ENCODE measurements around the gene RNGTT.
"Not testable (repeated sequence)": the region's sequence is repeated elsewhere in the genome, so short reads cannot be mapped to it uniquely, and the experiment has no call there.

The RNGTT gene

GRCh38 chr6:88785478-88785877 is 177.9 kb downstream of the RNGTT start:
- peak; percentile 17 for DNase-seq

- DNase-seq, result peak; percentile 72
These were observed 182.6 kb downstream of the RNGTT start for GRCh38 chr6:88780714-88781389.

- no peak for DNase-seq
These were observed 187.4 kb downstream of the RNGTT start for GRCh38 chr6:88775866-88776571.

GRCh38 chr6:88768114-88768513 is 195.3 kb downstream of the RNGTT start:
- DNase-seq, result not testable (repeated sequence)

- no peak for DNase-seq
These were observed 199.3 kb downstream of the RNGTT start for GRCh38 chr6:88764081-88764480.

GRCh38 chr6:88763160-88763559 is 200.3 kb downstream of the RNGTT start:
- DNase-seq, result no peak

- DNase-seq, result no peak
These were observed 202.0 kb downstream of the RNGTT start for GRCh38 chr6:88761237-88762031.

GRCh38 chr6:88760091-88760490 is 203.3 kb downstream of the RNGTT start:
- DNase-seq, result no peak

- DNase-seq, result no peak
These were observed 212.5 kb downstream of the RNGTT start for GRCh38 chr6:88750936-88751335.

- peak; percentile 5 for DNase-seq
These were observed 213.6 kb downstream of the RNGTT start for GRCh38 chr6:88749849-88750248.

- DNase-seq, result no peak
These were observed 215.3 kb downstream of the RNGTT start for GRCh38 chr6:88748141-88748540.

- DNase-seq, result no peak
These were observed 221.5 kb downstream of the RNGTT start for GRCh38 chr6:88741939-88742338.

GRCh38 chr6:88741071-88741470 is 222.3 kb downstream of the RNGTT start:
- DNase-seq, result no peak

GRCh38 chr6:88734544-88734943 is 228.9 kb downstream of the RNGTT start:
- DNase-seq, result no peak

- no peak for DNase-seq
These were observed 232.8 kb downstream of the RNGTT start for GRCh38 chr6:88730611-88731011.

- DNase-seq, result no peak
These were observed 234.7 kb downstream of the RNGTT start for GRCh38 chr6:88728756-88729155.

GRCh38 chr6:88726409-88726808 is 237.0 kb downstream of the RNGTT start:
- not testable (repeated sequence) for DNase-seq

- no peak for DNase-seq
These were observed 238.1 kb downstream of the RNGTT start for GRCh38 chr6:88725111-88725975.

GRCh38 chr6:88722686-88723085 is 240.7 kb downstream of the RNGTT start:
- DNase-seq, result no peak

- not testable (repeated sequence) for DNase-seq
These were observed 247.0 kb downstream of the RNGTT start for GRCh38 chr6:88716399-88716798.

GRCh38 chr6:88712243-88712936 is 251.0 kb downstream of the RNGTT start:
- no peak for DNase-seq

- DNase-seq, result no peak
These were observed 253.6 kb downstream of the RNGTT start for GRCh38 chr6:88709819-88710246.

Measured in DMS53 (cell line).